GM18951 (cell line): ENCODE results near the gene TRPM2.

Source experiments
- POLR2A ChIP-seq: IDR thresholded peaks from 4 replicates; pipeline ENCODE4 v1.6.1; 2011; ENCODE audit warnings: mild to moderate bottlenecking; ENCODE audit not compliant: insufficient read length, insufficient read depth; ENCODE audit errors: extremely low read depth
- in situ Hi-C: fragments of 300-500 bp; cut with MboI; formaldehyde crosslinking; loops from one replicate; pipeline ENCODE4 v1.12.0; 2022; ENCODE audit warnings: low sequenced_read_pairs, mixed read lengths, inconsistent platforms; ENCODE audit not compliant: unreplicated experiment

Gene TRPM2

GRCh38 chr21:44454747-44455523 is 101.5 kb downstream of the TRPM2 start, which contains the start of gene LRRC3:
Gene LRRC3, plus strand, starts transcription at chr21:44455510. Its CDS starts 1,135 bp downstream, at chr21:44456645.
- in situ Hi-C loops = no loop called here
- TF ChIP-seq POLR2A = no peak

DNA sequence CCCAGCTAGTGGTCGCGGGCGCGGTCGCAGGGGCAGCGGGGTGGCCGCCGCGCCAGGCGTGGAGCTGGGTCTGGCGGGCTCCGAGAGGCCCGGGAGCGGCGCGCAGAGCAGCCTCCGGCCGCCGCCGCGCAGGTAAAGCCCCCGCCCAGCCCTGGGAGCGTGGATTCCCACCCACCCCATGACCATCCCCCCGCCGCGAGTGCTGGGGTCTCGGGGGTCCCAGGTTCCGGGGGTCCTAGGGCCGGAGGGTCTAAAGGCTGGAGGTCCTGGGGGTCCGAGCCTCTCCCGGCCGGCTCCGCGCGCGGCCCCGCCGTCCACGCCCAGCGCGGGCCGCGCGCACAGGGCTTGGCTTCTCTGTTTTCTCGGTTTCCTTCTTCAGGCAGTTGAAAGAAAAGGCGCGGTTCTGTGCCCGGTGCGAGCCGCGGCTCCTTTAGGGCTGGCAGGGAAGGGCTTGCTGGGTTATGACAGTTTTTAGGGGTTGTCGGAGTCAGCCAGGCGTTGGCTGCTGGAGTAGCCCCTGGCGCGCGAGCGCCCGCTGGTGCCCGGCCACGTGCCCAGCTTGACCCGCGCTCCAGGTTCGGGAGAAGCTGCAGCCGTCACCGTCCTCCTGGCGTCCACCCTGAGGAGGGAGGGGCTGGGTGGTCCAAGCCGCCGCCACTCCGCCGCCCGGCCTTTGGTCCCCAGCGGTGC is 102.2 kb downstream of the TRPM2 start:
- in situ Hi-C loops = no loop called here
- TF ChIP-seq POLR2A = no peak

GRCh38 chr21:44456214-44456914 is 102.9 kb downstream of the TRPM2 start:
- TF ChIP-seq POLR2A = no peak

DNA sequence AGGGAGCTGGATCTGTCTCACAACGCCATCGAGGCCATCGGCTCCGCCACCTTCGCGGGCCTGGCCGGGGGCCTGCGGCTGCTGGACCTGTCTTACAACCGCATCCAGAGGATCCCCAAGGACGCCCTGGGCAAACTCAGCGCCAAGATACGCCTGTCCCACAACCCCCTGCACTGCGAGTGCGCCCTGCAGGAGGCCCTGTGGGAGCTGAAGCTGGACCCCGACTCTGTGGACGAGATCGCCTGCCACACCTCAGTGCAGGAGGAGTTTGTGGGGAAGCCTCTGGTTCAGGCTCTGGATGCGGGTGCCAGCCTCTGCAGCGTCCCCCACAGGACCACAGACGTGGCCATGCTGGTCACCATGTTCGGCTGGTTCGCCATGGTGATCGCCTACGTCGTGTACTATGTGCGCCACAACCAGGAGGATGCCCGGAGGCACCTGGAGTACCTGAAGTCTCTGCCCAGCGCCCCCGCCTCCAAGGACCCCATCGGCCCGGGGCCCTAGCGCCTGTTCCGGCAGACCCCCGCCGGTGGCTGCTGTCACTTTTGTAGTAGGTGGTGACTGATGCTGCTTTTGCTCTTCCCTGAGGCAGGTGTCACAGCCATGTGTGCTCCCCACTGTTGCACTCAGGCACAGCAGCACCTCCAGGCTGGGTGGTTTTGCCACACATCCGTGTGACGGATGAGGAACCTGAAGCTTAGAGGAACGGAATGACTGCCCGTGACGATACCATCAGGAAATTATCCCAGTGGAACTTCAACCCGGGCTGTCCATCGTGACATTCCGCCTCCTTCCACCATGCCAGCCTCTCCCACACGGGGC is 103.7 kb downstream of the TRPM2 start:
- in situ Hi-C loops = no loop called here
- no peak for TF ChIP-seq POLR2A

More at GRCh38 chr21:44456214-44456914, 102.9 kb downstream of the TRPM2 start:
- in situ Hi-C loops = no loop called here

DNA sequence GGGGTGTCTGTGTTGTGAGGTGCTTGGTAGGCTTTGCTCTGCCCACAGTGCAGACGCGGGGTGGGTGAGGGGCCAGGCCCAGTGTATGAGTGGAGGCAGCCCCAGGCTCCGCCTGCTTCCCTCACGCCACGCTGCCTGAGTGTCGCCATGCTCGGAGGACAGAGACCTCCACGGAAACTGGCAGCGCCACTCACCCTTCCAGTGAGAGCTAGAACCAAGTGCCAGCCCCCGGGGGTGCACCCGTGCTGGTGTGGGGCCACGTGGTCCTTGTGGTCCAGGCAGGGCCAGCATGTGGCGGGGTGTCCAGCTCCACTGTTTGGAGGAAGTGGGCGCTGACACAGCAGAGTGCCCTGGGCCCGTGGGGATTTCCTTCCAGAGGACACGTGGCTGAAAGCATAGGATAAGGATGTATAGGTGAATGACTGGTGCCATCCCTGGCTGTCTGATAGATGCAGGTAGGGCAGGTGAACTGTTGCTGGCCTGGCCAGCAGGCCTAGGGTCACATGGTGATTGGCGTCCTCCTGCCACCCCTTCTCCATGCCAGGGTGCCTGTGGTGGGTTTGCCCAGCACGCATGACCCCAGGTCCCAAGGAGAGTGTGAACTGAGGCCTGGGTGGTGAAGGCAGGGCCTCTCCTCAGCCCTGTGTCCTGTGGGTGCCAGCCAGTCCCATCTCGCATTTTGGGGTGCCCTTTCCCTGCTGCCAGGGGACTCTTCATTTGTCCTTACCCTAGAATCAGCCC is 105.7 kb downstream of the TRPM2 start:
- in situ Hi-C loops = no loop called here

DNA sequence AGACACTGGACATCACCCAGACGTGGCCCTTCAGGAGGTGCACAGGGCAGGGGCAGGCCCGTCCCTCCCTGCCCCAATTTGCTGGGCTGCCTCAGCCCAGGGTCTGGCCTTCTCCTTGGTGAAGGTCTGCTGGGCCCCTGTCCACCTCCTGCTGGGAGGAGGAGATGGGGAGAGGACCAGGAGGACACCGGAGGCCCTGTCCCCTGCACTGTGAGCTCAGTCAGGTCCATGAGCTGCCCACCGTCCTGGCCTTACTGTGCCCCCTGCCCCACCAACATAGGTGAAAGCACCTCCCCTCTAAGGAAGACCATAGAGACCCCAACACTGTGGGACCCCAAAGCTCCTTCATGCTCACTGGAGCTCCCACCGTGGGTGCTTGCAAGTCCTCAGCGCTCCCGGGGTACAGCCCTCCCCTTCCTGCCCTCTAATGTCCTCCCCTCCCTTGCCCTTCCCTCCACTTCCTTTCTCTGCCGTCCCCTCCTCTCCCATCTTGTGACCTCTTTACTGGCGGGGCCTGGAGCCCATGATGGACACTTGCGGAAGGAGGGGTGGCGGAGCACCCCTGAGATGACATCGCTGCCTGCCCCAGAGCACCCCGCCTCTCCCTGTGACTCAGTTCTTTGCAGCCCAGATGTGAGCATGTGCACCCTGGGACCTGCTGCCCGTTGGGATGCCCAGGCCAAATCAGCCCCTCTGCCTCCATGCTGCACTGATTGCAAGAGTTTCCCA is 106.5 kb downstream of the TRPM2 start:
- in situ Hi-C loops = no loop called here
- no peak for TF ChIP-seq POLR2A

More for the DNA sequence above, 105.7 kb downstream of the TRPM2 start:
- no peak for TF ChIP-seq POLR2A

DNA sequence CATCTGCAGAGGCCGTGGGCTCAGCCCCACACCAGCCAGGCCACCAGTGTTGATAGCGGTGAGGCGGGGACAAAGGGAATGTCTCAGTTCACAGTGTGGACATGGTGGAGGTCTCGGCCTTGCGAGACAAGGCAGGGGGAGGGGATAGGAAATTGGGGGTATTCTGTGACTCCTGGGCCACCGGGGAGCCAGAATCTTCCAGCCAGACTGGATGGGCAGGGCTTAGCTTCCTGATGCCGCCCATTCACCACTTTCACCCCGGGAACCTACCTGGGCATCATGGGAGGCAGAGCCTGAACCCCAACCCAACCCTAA is 107.0 kb downstream of the TRPM2 start:
- in situ Hi-C loops = no loop called here
- no peak for TF ChIP-seq POLR2A

- in situ Hi-C loops = no loop called here
- TF ChIP-seq POLR2A = no peak
These were observed 107.6 kb downstream of the TRPM2 start for GRCh38 chr21:44461005-44461404.

DNA sequence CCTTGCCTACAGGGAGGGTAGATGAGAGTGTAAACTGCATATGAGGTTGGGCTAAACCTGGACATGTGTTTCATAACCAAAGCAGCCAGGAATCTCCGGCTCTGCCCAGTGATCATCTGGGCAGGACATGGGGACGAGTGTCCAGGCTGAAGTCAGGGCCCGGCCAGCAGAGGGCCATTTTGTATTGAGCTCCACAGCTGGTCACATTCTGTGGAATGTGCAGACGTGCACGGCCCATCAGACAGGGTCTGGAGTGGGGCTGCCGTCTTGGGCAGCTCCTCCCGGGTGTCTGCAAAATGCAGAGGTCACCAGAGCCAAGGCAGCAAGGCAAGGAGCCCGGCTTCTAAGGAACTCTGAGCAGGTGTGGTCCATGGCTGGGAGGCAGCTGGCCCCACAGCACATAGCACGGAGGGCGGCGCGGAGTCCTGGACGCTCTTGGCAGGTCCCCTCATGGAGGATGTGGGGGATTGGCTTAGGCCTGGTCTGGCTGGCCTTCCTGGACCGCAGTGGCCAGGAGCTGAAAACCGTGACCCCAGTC is 108.1 kb downstream of the TRPM2 start:
- in situ Hi-C loops = no loop called here
- TF ChIP-seq POLR2A = no peak

GRCh38 chr21:44462086-44462833 is 108.8 kb downstream of the TRPM2 start:
- TF ChIP-seq POLR2A = no peak
- in situ Hi-C loops = no loop called here

GRCh38 chr21:44462834-44463200 is 109.4 kb downstream of the TRPM2 start:
- in situ Hi-C loops = no loop called here
- no peak for TF ChIP-seq POLR2A
